Astrocyte (in vitro differentiated cells and primary cell): ENCODE results near the gene UTF1. TPM values are rescaled to one million over a fixed set of nuclear protein-coding genes. Genes with fewer than 3 reads are reported as not detected.
A peak's percentile ranks its signal among the peaks of the same experiment; 100 is the strongest.

ENCODE experiments used
- DNase-seq: peaks from one replicate; pipeline ENCODE4 v3.0.0-alpha.2; 2010; ENCODE audit warnings: low read depth
- FAIRE-seq: peaks from 2 replicates; lab custom pipeline; 2011; peaks lifted over from hg19 to GRCh38; lab: Jason Lieb, UNC
- H2AFZ ChIP-seq: 2 replicates; pipeline ENCODE4 v1.6.0; 2012; ENCODE audit warnings: low read depth, low read length, inconsistent platforms
- H3K27ac ChIP-seq: 2 replicates; pipeline ENCODE4 v1.5.1; 2011; ENCODE audit warnings: low read depth, low read length, inconsistent platforms
- H3K27me3 ChIP-seq: 2 replicates; pipeline ENCODE4 v1.6.0; 2011; ENCODE audit warnings: low read length, inconsistent platforms; ENCODE audit not compliant: insufficient read depth
- H3K36me3 ChIP-seq: 2 replicates; pipeline ENCODE4 v1.5.1; 2011; ENCODE audit warnings: low read length, inconsistent platforms; ENCODE audit not compliant: insufficient read depth
- H3K4me1 ChIP-seq: 2 replicates; pipeline ENCODE4 v1.5.1; 2011; ENCODE audit warnings: low read length, inconsistent platforms; ENCODE audit not compliant: insufficient read depth
- H3K4me2 ChIP-seq: 2 replicates; pipeline ENCODE4 v1.6.0; 2012; ENCODE audit warnings: low read length, inconsistent platforms
- H3K4me3 ChIP-seq: 2 replicates; pipeline ENCODE4 v1.5.1; 2011; ENCODE audit warnings: low read depth, mild to moderate bottlenecking, low read length, inconsistent platforms; ENCODE audit not compliant: insufficient read depth
- H3K79me2 ChIP-seq: 2 replicates; pipeline ENCODE4 v1.6.0; 2012; ENCODE audit warnings: mild to moderate bottlenecking, low read length, inconsistent platforms; ENCODE audit not compliant: insufficient read depth
- H3K9ac ChIP-seq: 2 replicates; pipeline ENCODE4 v1.6.0; 2012; ENCODE audit warnings: mild to moderate bottlenecking, low read length, inconsistent platforms
- H3K9me3 ChIP-seq: 2 replicates; pipeline ENCODE4 v1.5.1; 2012; ENCODE audit warnings: low read depth, mild to moderate bottlenecking, low read length, inconsistent platforms; ENCODE audit not compliant: insufficient read depth
- H4K20me1 ChIP-seq: 2 replicates; pipeline ENCODE4 v1.6.0; 2012; ENCODE audit warnings: low read length, inconsistent platforms; ENCODE audit not compliant: insufficient read depth
- H3K27ac Mint-ChIP-seq: one replicate; pipeline ENCODE4 v1.8.0; 2021; ENCODE audit warnings: mild to moderate bottlenecking, mixed read lengths; ENCODE audit not compliant: unreplicated experiment
- H3K27me3 Mint-ChIP-seq: one replicate; pipeline ENCODE4 v1.8.0; 2021; ENCODE audit warnings: low read depth, mixed read lengths; ENCODE audit not compliant: unreplicated experiment
- H3K36me3 Mint-ChIP-seq: one replicate; pipeline ENCODE4 v1.8.0; 2021; ENCODE audit warnings: low read depth, mixed read lengths; ENCODE audit not compliant: unreplicated experiment
- H3K4me1 Mint-ChIP-seq: one replicate; pipeline ENCODE4 v1.8.0; 2021; ENCODE audit warnings: low read depth, mixed read lengths; ENCODE audit not compliant: unreplicated experiment
- H3K4me3 Mint-ChIP-seq: one replicate; pipeline ENCODE4 v1.8.0; 2021; ENCODE audit warnings: mild to moderate bottlenecking, moderate library complexity, mixed read lengths; ENCODE audit not compliant: unreplicated experiment
- H3K9me3 Mint-ChIP-seq: one replicate; pipeline ENCODE4 v1.8.0; 2021; ENCODE audit warnings: mild to moderate bottlenecking, mixed read lengths; ENCODE audit not compliant: unreplicated experiment
- CTCF ChIP-seq: IDR thresholded peaks from 2 replicates; pipeline ENCODE4 v1.5.1; 2011; ENCODE audit warnings: low read depth, mild to moderate bottlenecking, inconsistent platforms, low read length, moderate library complexity; ENCODE audit not compliant: insufficient read depth
- EZH2 ChIP-seq: IDR thresholded peaks from 2 replicates; pipeline ENCODE4 v1.6.1; 2012; ENCODE audit warnings: mild to moderate bottlenecking, low read length, inconsistent platforms; ENCODE audit not compliant: insufficient read depth
- total RNA-seq: library from RNA; stranded (reverse); gene quantifications from 2 replicates; pipeline ENCODE4 v1.2.1, GENCODE V29; 2021

UTF1 gene
- total RNA-seq, 1 donor from 2014 or later = 0.18 TPM

GRCh38 chr10:133227256-133227655 lies 2.8 kb upstream of the UTF1 start:
- Mint-ChIP-seq H3K27ac (no peak overlapping the region), H3K27me3 (peaks cover 54% of the 10 kb centered on the region)
- no peak for FAIRE-seq

GRCh38 chr10:133229265-133230043 lies 563 bp upstream of the UTF1 start:
- TF ChIP-seq CTCF = no peak
- peak; percentile 72 for TF ChIP-seq EZH2
- Mint-ChIP-seq H3K9me3 (peaks cover 5% of the 10 kb centered on the region), H3K4me1 (peaks cover 5% of the 10 kb centered on the region), H3K4me3 (peak overlapping the region; percentile 69), H3K27me3 (peaks cover 67% of the 10 kb centered on the region), H3K36me3 (no peaks in the 10 kb centered on the region), H3K27ac (peak overlapping the region; percentile 34)
- H3K9ac ChIP-seq = no peak overlapping the region
- H3K4me2 ChIP-seq = no peak overlapping the region
- H3K27ac ChIP-seq = no peak overlapping the region
- FAIRE-seq (no peak), DNase-seq (no peak)
- H3K27me3 ChIP-seq = peaks cover 43% of the 10 kb centered on the region
- no peaks in the 10 kb centered on the region for H3K4me1 ChIP-seq
- no peak overlapping the region for H3K4me3 ChIP-seq
- H3K79me2 ChIP-seq = no peaks in the 10 kb centered on the region
- H4K20me1 ChIP-seq = no peaks in the 10 kb centered on the region
- no peaks in the 10 kb centered on the region for H3K9me3 ChIP-seq
- no peaks in the 10 kb centered on the region for H3K36me3 ChIP-seq
- no peak overlapping the region for H2AFZ ChIP-seq

More at GRCh38 chr10:133227256-133227655, 2.8 kb upstream of the UTF1 start:
- Histone ChIP-seq H3K4me3 (no peak overlapping the region), H3K27me3 (peaks cover 32% of the 10 kb centered on the region), H3K4me2 (no peak overlapping the region), H3K79me2 (no peaks in the 10 kb centered on the region), H2AFZ (no peak overlapping the region), H3K4me1 (no peaks in the 10 kb centered on the region), H3K9ac (no peak overlapping the region), H4K20me1 (no peaks in the 10 kb centered on the region), H3K9me3 (no peaks in the 10 kb centered on the region), H3K36me3 (no peaks in the 10 kb centered on the region), H3K27ac (no peak overlapping the region)
- peaks cover 5% of the 10 kb centered on the region for H3K4me1 Mint-ChIP-seq
- no peak overlapping the region for H3K4me3 Mint-ChIP-seq
- H3K9me3 Mint-ChIP-seq = peaks cover 5% of the 10 kb centered on the region
- no peaks in the 10 kb centered on the region for H3K36me3 Mint-ChIP-seq
- TF ChIP-seq EZH2 = no peak
- TF ChIP-seq CTCF = no peak
- no peak for DNase-seq
